Measurements from ENCODE around the gene DIS3L2.

DNA sequence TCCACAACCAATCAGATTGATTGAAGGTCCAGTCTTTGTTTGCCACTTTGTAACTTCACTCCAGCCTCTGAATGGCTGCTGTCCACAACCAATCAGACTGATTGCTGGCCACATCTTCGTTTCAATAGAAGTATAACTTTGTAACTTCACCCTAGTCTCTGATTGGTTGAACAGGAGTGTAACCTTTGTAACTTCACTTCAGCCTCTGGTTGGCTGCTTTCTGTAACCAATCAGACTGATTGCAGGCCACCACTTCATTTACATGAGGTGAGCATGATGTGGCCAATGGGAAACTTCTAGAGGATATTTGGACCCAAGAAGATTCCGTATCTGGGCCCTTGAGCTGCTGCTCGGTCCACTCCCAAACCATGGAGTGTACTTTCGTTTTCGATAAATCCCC, 400.1 kb downstream of the DIS3L2 start:
- TF ChIP-seq, protein P1, sequence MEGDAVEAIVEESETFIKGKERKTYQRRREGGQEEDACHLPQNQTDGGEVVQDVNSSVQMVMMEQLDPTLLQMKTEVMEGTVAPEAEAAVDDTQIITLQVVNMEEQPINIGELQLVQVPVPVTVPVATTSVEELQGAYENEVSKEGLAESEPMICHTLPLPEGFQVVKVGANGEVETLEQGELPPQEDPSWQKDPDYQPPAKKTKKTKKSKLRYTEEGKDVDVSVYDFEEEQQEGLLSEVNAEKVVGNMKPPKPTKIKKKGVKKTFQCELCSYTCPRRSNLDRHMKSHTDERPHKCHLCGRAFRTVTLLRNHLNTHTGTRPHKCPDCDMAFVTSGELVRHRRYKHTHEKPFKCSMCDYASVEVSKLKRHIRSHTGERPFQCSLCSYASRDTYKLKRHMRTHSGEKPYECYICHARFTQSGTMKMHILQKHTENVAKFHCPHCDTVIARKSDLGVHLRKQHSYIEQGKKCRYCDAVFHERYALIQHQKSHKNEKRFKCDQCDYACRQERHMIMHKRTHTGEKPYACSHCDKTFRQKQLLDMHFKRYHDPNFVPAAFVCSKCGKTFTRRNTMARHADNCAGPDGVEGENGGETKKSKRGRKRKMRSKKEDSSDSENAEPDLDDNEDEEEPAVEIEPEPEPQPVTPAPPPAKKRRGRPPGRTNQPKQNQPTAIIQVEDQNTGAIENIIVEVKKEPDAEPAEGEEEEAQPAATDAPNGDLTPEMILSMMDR (IDR thresholded peaks at IDR 0.05) = no peak
- no peak for TF ChIP-seq POLR2A (IDR thresholded peaks at IDR 0.05)
